Mesodermal cell (in vitro differentiated cells): ENCODE results near the gene ZNF521.
A peak's percentile ranks its signal among the peaks of the same experiment; 100 is the strongest.

Experiments
- H3K27ac ChIP-seq: 2 replicates; pipeline ENCODE4 v1.7.0; 2013; ENCODE audit warnings: mild to moderate bottlenecking, low read depth, low read length, moderate library complexity; ENCODE audit not compliant: severe bottlenecking
- H3K36me3 ChIP-seq: 2 replicates; pipeline ENCODE4 v1.7.1; 2013; ENCODE audit warnings: mild to moderate bottlenecking, low read length, moderate library complexity; ENCODE audit not compliant: control insufficient read depth, insufficient read depth
- H3K4me1 ChIP-seq: one replicate; pipeline ENCODE4 v1.7.1; 2013; ENCODE audit warnings: mild to moderate bottlenecking, low read length; ENCODE audit not compliant: insufficient read depth, control insufficient read depth, poor library complexity, severe bottlenecking
- H3K4me3 ChIP-seq: 2 replicates; pipeline ENCODE4 v1.7.0; 2013; ENCODE audit warnings: low read length, control low read depth, mild to moderate bottlenecking; ENCODE audit not compliant: insufficient read depth, poor library complexity, severe bottlenecking; ENCODE audit errors: extremely low read depth
- H3K9me3 ChIP-seq: 2 replicates; pipeline ENCODE4 v1.7.1; 2013; ENCODE audit warnings: mild to moderate bottlenecking, low read length, moderate library complexity; ENCODE audit not compliant: control insufficient read depth
- WGBS, 2 experiments: methylation state at CpG; one replicate each; pipeline ENCODE4 v1.1.5; 2013; ENCODE audit warnings: missing lambda C conversion rate in 2 of 2; ENCODE audit not compliant: insufficient coverage in 2 of 2; 5-methylcytosine and 5-hydroxymethylcytosine counted together

The ZNF521 gene

GRCh38 chr18:25126751-25127150 is 225.2 kb downstream of the ZNF521 start:
- Histone ChIP-seq H3K4me3 (no peak overlapping the region), H3K4me1 (no peaks in the 10 kb centered on the region), H3K36me3 (no peaks in the 10 kb centered on the region), H3K9me3 (no peaks in the 10 kb centered on the region), H3K27ac (no peak overlapping the region)
- WGBS, 2 experiments: no CpG with 5 or more reads among the region's 1 CpG

- H3K4me1 ChIP-seq: no peaks in the 10 kb centered on the region
- H3K9me3 ChIP-seq: no peaks in the 10 kb centered on the region
- no peaks in the 10 kb centered on the region for H3K36me3 ChIP-seq
- no CpG with 5 or more reads among the region's 1 CpG for WGBS, 2 experiments
- no peak overlapping the region for H3K4me3 ChIP-seq
- H3K27ac ChIP-seq: no peak overlapping the region
Measured at GRCh38 chr18:25125680-25126079, 226.3 kb downstream of the ZNF521 start.

GRCh38 chr18:25123438-25124232 is 228.3 kb downstream of the ZNF521 start:
- no peaks in the 10 kb centered on the region for H3K36me3 ChIP-seq

GRCh38 chr18:25121442-25121841 is 230.5 kb downstream of the ZNF521 start:
- no peaks in the 10 kb centered on the region for H3K36me3 ChIP-seq

More at GRCh38 chr18:25123438-25124232, 228.3 kb downstream of the ZNF521 start:
- Histone ChIP-seq H3K4me3 (no peak overlapping the region), H3K4me1 (no peaks in the 10 kb centered on the region), H3K9me3 (no peaks in the 10 kb centered on the region), H3K27ac (no peak overlapping the region)
- WGBS, 2 experiments: 80 to 96% methylated on average over 2 to 3 of the region's 6 CpGs

GRCh38 chr18:25113566-25113965 is 238.4 kb downstream of the ZNF521 start:
- Histone ChIP-seq H3K4me3 (no peak overlapping the region), H3K36me3 (peaks cover 9% of the 10 kb centered on the region), H3K9me3 (no peaks in the 10 kb centered on the region), H3K27ac (peak overlapping the region; percentile 57), H3K4me1 (peaks cover 14% of the 10 kb centered on the region)
- WGBS, 2 experiments: 90 to 100% methylated on average over 1 to 2 of the region's 6 CpGs

More at GRCh38 chr18:25121442-25121841, 230.5 kb downstream of the ZNF521 start:
- H3K9me3 ChIP-seq: no peaks in the 10 kb centered on the region
- H3K4me3 ChIP-seq: no peak overlapping the region
- WGBS, 2 experiments: 100% methylated on average over 1 of the region's 2 CpGs
- H3K27ac ChIP-seq: no peak overlapping the region
- no peaks in the 10 kb centered on the region for H3K4me1 ChIP-seq

GRCh38 chr18:25112821-25113434 is 239.0 kb downstream of the ZNF521 start:
- H3K9me3 ChIP-seq: no peaks in the 10 kb centered on the region
- H3K27ac ChIP-seq: peak overlapping the region; percentile 57
- H3K4me1 ChIP-seq: peaks cover 14% of the 10 kb centered on the region

GRCh38 chr18:25111377-25112288 is 240.3 kb downstream of the ZNF521 start:
- peaks cover 9% of the 10 kb centered on the region for H3K36me3 ChIP-seq
- no peaks in the 10 kb centered on the region for H3K9me3 ChIP-seq
- no peak overlapping the region for H3K4me3 ChIP-seq
- peaks cover 14% of the 10 kb centered on the region for H3K4me1 ChIP-seq
- WGBS, 2 experiments: 84 to 89% methylated on average over 6 to 9 of the region's 13 CpGs
- H3K27ac ChIP-seq: peak overlapping the region; percentile 78

More at GRCh38 chr18:25112821-25113434, 239.0 kb downstream of the ZNF521 start:
- Histone ChIP-seq H3K36me3 (peaks cover 9% of the 10 kb centered on the region), H3K4me3 (no peak overlapping the region)
- WGBS, 2 experiments: 87 to 90% methylated on average over 2 to 4 of the region's 7 CpGs

- WGBS, 2 experiments: 86 to 100% methylated on average over 1 of the region's 3 CpGs
- no peaks in the 10 kb centered on the region for H3K9me3 ChIP-seq
Measured at GRCh38 chr18:25109484-25109883, 242.5 kb downstream of the ZNF521 start.

GRCh38 chr18:25103468-25104155 is 248.4 kb downstream of the ZNF521 start:
- 92 to 100% methylated on average over 1 to 2 of the region's 4 CpGs for WGBS, 2 experiments
- no peaks in the 10 kb centered on the region for H3K36me3 ChIP-seq
- no peak overlapping the region for H3K27ac ChIP-seq
- no peaks in the 10 kb centered on the region for H3K9me3 ChIP-seq
- H3K4me3 ChIP-seq: no peak overlapping the region
- peaks cover under 1% of the 10 kb centered on the region for H3K4me1 ChIP-seq

More at GRCh38 chr18:25109484-25109883, 242.5 kb downstream of the ZNF521 start:
- Histone ChIP-seq H3K36me3 (peaks cover 9% of the 10 kb centered on the region), H3K4me1 (peaks cover 14% of the 10 kb centered on the region), H3K27ac (no peak overlapping the region), H3K4me3 (no peak overlapping the region)

GRCh38 chr18:25102662-25103061 is 249.3 kb downstream of the ZNF521 start:
- no peaks in the 10 kb centered on the region for H3K36me3 ChIP-seq
- H3K27ac ChIP-seq: no peak overlapping the region
- no peaks in the 10 kb centered on the region for H3K9me3 ChIP-seq
- H3K4me3 ChIP-seq: no peak overlapping the region
- 80 to 100% methylated on average over 1 of the region's 2 CpGs for WGBS, 2 experiments
- H3K4me1 ChIP-seq: peaks cover 8% of the 10 kb centered on the region
